Keratinocyte (primary cell): Measurements from ENCODE around the gene PLAAT3. TPM values are rescaled to one million over a fixed set of nuclear protein-coding genes. Genes with fewer than 3 reads are reported as not detected.

Experiments
- DNase-seq: peaks from one replicate; pipeline ENCODE4 v3.0.0-alpha.2; 2011; ENCODE audit warnings: low read depth, missing footprints, low spot score
- FAIRE-seq: peaks from 2 replicates; lab custom pipeline; 2011; peaks lifted over from hg19 to GRCh38; lab: Jason Lieb, UNC
- H2AFZ ChIP-seq: 2 replicates; pipeline ENCODE4 v1.6.0; 2012; ENCODE audit warnings: low read length, control low read depth, inconsistent platforms; ENCODE audit not compliant: control insufficient read depth
- H3K27ac ChIP-seq: 2 replicates; pipeline ENCODE4 v1.5.1; 2011; ENCODE audit warnings: low read length; ENCODE audit not compliant: control insufficient read depth, insufficient read depth
- H3K27me3 ChIP-seq: 3 replicates; pipeline ENCODE4 v1.6.0; 2011; ENCODE audit warnings: low read length; ENCODE audit not compliant: control insufficient read depth, insufficient read depth; ENCODE audit errors: extremely low read depth
- H3K36me3 ChIP-seq, 2 experiments: 2 replicates in 1 of 2; 3 replicates in 1 of 2; pipeline ENCODE4 v1.5.1; 2011; ENCODE audit warnings: low read length in 2 of 2, mild to moderate bottlenecking in 1 of 2; ENCODE audit not compliant: control insufficient read depth in 2 of 2, insufficient read depth in 2 of 2; ENCODE audit errors: extremely low read depth in 1 of 2
- H3K4me1 ChIP-seq: 3 replicates; pipeline ENCODE4 v1.5.1; 2011; ENCODE audit warnings: low read length; ENCODE audit not compliant: control insufficient read depth, insufficient read depth; ENCODE audit errors: extremely low read depth
- H3K4me2 ChIP-seq: 3 replicates; pipeline ENCODE4 v1.6.0; 2011; ENCODE audit warnings: low read depth, low read length; ENCODE audit not compliant: control insufficient read depth, insufficient read depth; ENCODE audit errors: extremely low read depth
- H3K4me3 ChIP-seq, 3 experiments: fragments of 200-600 bp in 1 of 3; sonication (generic) in 1 of 3; 2 replicates in 2 of 3; 3 replicates in 1 of 3; pipeline ENCODE4 v1.5.1; 2011 to 2016; ENCODE audit warnings: low read length in 3 of 3, mild to moderate bottlenecking in 3 of 3, control low read depth in 2 of 3, inconsistent platforms in 1 of 3, low read depth in 1 of 3, mixed read lengths in 1 of 3, mixed run types in 1 of 3, moderate library complexity in 1 of 3; ENCODE audit not compliant: control insufficient read depth in 2 of 3, insufficient read depth in 2 of 3; ENCODE audit errors: extremely low read depth in 1 of 3
- H3K79me2 ChIP-seq: 2 replicates; pipeline ENCODE4 v1.6.0; 2012; ENCODE audit warnings: low read length; ENCODE audit not compliant: control insufficient read depth, insufficient read depth
- H3K9ac ChIP-seq: 3 replicates; pipeline ENCODE4 v1.6.0; 2011; ENCODE audit warnings: low read length; ENCODE audit not compliant: control insufficient read depth, insufficient read depth; ENCODE audit errors: extremely low read depth
- H3K9me1 ChIP-seq: 3 replicates; pipeline ENCODE4 v1.6.0; 2011; ENCODE audit warnings: low read length; ENCODE audit not compliant: control insufficient read depth, insufficient read depth; ENCODE audit errors: extremely low read depth
- H3K9me3 ChIP-seq: 2 replicates; pipeline ENCODE4 v1.5.1; 2012; ENCODE audit warnings: low read depth, low read length; ENCODE audit not compliant: control insufficient read depth
- H4K20me1 ChIP-seq: 3 replicates; pipeline ENCODE4 v1.6.0; 2011; ENCODE audit warnings: low read length; ENCODE audit not compliant: control insufficient read depth, insufficient read depth; ENCODE audit errors: extremely low read depth
- EZH2 ChIP-seq: IDR thresholded peaks from one replicate; pipeline ENCODE4 v1.6.1; 2012; ENCODE audit warnings: inconsistent platforms, mild to moderate bottlenecking, low read length, moderate library complexity
- dilution Hi-C: fragments of 300-500 bp; cut with MboI; formaldehyde crosslinking; loops from one replicate; pipeline ENCODE4 v1.7.0; 2020; ENCODE audit warnings: low sequenced_read_pairs; ENCODE audit not compliant: extremely low pct_ligation_motif_present
- polyA plus RNA-seq, 5 experiments: library from polyadenylated mRNA; depleted of rRNA in 3 of 5; stranded (reverse) in 3 of 5; stranded (forward) in 1 of 5; unstranded in 1 of 5; fragments of >200 nt; gene quantifications; 1 replicate in 1 of 5; 2 replicates in 3 of 5; 3 replicates in 1 of 5; pipeline versions ENCODE4 v1.2.1 to v1.2.3, GENCODE V29; 2011 to 2012; ENCODE audit warnings: missing spikeins in 2 of 5, low read depth in 1 of 5, low replicate concordance in 1 of 5
- TF ChIP-seq, protein P1 (sequence below), 3 experiments: IDR thresholded peaks in 1 of 3; conservative IDR thresholded peaks in 1 of 3; optimal IDR thresholded peaks in 1 of 3; 2 replicates in 2 of 3; 3 replicates in 1 of 3; pipeline versions ENCODE3 to v1.5.1; 2011; ENCODE audit warnings: low read length in 3 of 3, mild to moderate bottlenecking in 3 of 3, moderate library complexity in 2 of 3, control low read depth in 1 of 3, inconsistent platforms in 1 of 3; ENCODE audit not compliant: insufficient read depth in 2 of 3; ENCODE audit errors: extremely low read depth in 1 of 3

Gene PLAAT3
- polyA plus RNA-seq, 1 donor (not counting 4 experiments of a cell fraction or from before 2014, with no cell fraction given) = 0.20 TPM

DNA sequence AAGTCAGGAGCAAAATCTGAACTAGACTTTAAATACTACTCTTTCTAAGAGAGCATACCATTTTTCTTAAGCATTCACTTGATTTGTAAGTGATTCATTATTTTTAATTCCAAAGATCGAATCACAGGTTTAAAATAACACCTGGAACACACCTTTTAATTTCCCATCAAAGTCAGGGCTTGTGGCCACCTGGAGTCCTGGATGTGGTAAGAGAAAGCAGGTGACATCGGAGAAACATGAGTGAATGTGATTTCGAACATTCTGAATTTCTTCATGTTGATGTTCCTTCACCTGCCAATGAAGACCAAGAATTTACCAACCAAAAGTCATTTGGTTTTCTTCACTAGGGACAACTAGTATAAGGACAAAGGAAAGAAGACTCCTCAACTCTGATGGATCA, 29.0 kb upstream of the PLAAT3 start:
- Histone ChIP-seq H3K27me3 (no peaks in the 10 kb centered on the region), H3K36me3 (peaks cover 7 to 13% of the 10 kb centered on the region in 2 experiments), H3K4me1 (no peaks in the 10 kb centered on the region), H3K9ac (no peak overlapping the region), H3K9me1 (no peaks in the 10 kb centered on the region), H3K4me3 (no peak overlapping the region), H3K9me3 (no peaks in the 10 kb centered on the region), H3K4me2 (no peak overlapping the region), H2AFZ (no peak overlapping the region), H3K27ac (no peak overlapping the region), H3K79me2 (no peaks in the 10 kb centered on the region), H4K20me1 (no peaks in the 10 kb centered on the region)
- DNase-seq = no peak
- no peak for FAIRE-seq
- TF ChIP-seq, protein P1, sequence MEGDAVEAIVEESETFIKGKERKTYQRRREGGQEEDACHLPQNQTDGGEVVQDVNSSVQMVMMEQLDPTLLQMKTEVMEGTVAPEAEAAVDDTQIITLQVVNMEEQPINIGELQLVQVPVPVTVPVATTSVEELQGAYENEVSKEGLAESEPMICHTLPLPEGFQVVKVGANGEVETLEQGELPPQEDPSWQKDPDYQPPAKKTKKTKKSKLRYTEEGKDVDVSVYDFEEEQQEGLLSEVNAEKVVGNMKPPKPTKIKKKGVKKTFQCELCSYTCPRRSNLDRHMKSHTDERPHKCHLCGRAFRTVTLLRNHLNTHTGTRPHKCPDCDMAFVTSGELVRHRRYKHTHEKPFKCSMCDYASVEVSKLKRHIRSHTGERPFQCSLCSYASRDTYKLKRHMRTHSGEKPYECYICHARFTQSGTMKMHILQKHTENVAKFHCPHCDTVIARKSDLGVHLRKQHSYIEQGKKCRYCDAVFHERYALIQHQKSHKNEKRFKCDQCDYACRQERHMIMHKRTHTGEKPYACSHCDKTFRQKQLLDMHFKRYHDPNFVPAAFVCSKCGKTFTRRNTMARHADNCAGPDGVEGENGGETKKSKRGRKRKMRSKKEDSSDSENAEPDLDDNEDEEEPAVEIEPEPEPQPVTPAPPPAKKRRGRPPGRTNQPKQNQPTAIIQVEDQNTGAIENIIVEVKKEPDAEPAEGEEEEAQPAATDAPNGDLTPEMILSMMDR (optimal IDR thresholded peaks at IDR 0.05 in 1 of 3, IDR thresholded peaks at IDR 0.05 in 1 of 3, conservative IDR thresholded peaks at IDR 0.05 in 1 of 3; ENCODE audit: extremely low read depth in 1 of 3, insufficient read depth in 2 of 3, low read length in 3 of 3) = no peak
- no peak for TF ChIP-seq EZH2
- dilution Hi-C loops = no loop called here

DNA sequence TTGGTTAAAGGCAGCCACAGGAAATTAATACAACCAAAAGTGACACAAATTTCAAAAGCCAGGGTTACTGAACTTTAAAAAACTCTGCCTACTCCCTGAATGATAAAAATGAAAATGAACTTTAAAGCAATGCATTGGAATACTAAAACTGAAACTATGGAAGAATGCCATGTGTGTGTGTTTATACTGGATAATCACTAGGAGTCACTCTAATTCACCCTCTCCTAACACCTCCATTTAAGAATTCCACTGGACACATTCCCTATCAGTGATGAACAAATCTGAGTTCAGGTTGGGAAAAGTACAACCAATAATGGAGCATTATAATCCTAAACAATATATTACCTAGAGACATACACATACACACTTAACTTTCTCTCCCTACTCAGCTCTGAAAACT, 27.5 kb upstream of the PLAAT3 start:
- TF ChIP-seq, protein P1 (optimal IDR thresholded peaks at IDR 0.05 in 1 of 3, IDR thresholded peaks at IDR 0.05 in 1 of 3, conservative IDR thresholded peaks at IDR 0.05 in 1 of 3; ENCODE audit: extremely low read depth in 1 of 3, insufficient read depth in 2 of 3, low read length in 3 of 3) = no peak
- TF ChIP-seq EZH2 = no peak
- H3K79me2 ChIP-seq = no peaks in the 10 kb centered on the region
- H3K36me3 ChIP-seq = peaks cover 7 to 11% of the 10 kb centered on the region in 2 experiments

More for the DNA sequence above, 27.5 kb upstream of the PLAAT3 start:
- H3K27me3 ChIP-seq = no peaks in the 10 kb centered on the region
- dilution Hi-C loops = no loop called here
- no peak for DNase-seq
- H3K4me1 ChIP-seq = no peaks in the 10 kb centered on the region
- H3K4me2 ChIP-seq = no peak overlapping the region
- H3K9ac ChIP-seq = no peak overlapping the region
- no peaks in the 10 kb centered on the region for H4K20me1 ChIP-seq
- H3K27ac ChIP-seq = no peak overlapping the region
- H2AFZ ChIP-seq = no peak overlapping the region
- no peak for FAIRE-seq
- H3K9me3 ChIP-seq = no peaks in the 10 kb centered on the region
- H3K4me3 ChIP-seq = no peak overlapping the region
- H3K9me1 ChIP-seq = no peaks in the 10 kb centered on the region
